ENCODE measurements around the gene KDM6A. TPM values are rescaled to one million over a fixed set of nuclear protein-coding genes. Genes with fewer than 3 reads are reported as not detected.

Gene KDM6A
- total and polyA plus RNA-seq, 9 of the 15 experiments (the other 6 are each of a cell fraction or from before 2014, with no cell fraction given) = 8.4 to 34.3 (median 22.9) TPM

- TF ChIP-seq RREB1 (CRISPR knock-in tag; IDR thresholded peaks at IDR 0.05) (no peak), FOXK2 (conservative IDR thresholded peaks at IDR 0.05 in 1 of 2, IDR thresholded peaks at IDR 0.05 in 1 of 2; ENCODE audit: low read depth in 2 of 2) (peak; percentile 37 to 47; a peak in 1 of 4 replicates), ZNF217 (CRISPR knock-in tag; IDR thresholded peaks at IDR 0.05) (no peak), CBX5 (IDR thresholded peaks at IDR 0.05; ENCODE audit: borderline replicate concordance, low read depth) (no peak), FOXJ2 (tag; IDR thresholded peaks at IDR 0.05) (0 out of 2 replicates have a peak, but pooled peaks have one; percentile 29), TEAD4 (IDR thresholded peaks at IDR 0.05; ENCODE audit: low read length) (peak; percentile 34; the same call in 1 of the 2 replicates), TEAD4 (CRISPR knock-in tag; IDR thresholded peaks at IDR 0.05; ENCODE audit: borderline replicate concordance) (no peak), KDM4B (IDR thresholded peaks at IDR 0.05; ENCODE audit: borderline replicate concordance in 2 of 2, low read depth in 1 of 2) (no peak), HMGXB4 (CRISPR knock-in tag; IDR thresholded peaks at IDR 0.05) (no peak), LARP7 (IDR thresholded peaks at IDR 0.05) (no peak), TSC22D4 (tag; IDR thresholded peaks at IDR 0.05) (no peak), ARID4B (CRISPR knock-in tag; IDR thresholded peaks at IDR 0.05) (no peak), ZNF551 (CRISPR knock-in tag; IDR thresholded peaks at IDR 0.05) (no peak), NCOA6 (IDR thresholded peaks at IDR 0.05) (0 out of 2 replicates have a peak, but pooled peaks have one; percentile 30), EZH2 (IDR thresholded peaks at IDR 0.05; ENCODE audit: borderline replicate concordance, low read depth, low read length) (no peak), MAFF (IDR thresholded peaks at IDR 0.05; ENCODE audit: low read length) (peak; percentile 75; the same call in 1 of the 2 replicates), CHD2 (IDR thresholded peaks at IDR 0.05; ENCODE audit: low read depth, low read length) (no peak), NCOR1 (IDR thresholded peaks at IDR 0.05) (peak; percentile 71), ZC3H4 (CRISPR knock-in tag; IDR thresholded peaks at IDR 0.05; ENCODE audit: borderline replicate concordance) (no peak)
Measured at GRCh38 chrX:44843318-44843702, 29.7 kb upstream of the KDM6A start (continued).
